Measurements from ENCODE around the gene CCDC177.

CCDC177 gene

DNA sequence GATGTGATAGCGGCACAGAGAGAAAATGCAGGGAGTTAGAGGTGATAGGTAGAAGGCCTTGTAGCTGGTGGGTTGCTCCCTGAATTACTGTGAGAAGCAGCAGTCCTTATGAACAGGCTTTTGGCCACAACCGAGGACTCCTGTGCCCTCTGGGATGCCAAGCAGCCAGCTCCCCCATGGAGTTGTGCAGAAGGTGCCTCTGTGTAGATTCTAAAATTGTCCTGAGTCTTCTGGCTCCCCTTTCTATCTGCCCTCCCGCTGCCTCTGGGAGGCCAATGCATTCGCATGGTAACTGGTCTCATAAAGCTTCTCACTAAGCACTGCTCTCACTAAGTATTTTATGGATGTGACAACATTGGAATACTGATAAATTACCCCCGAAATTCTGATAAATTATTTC is 20.7 kb upstream of the CCDC177 start:
- TF ChIP-seq, protein P1, sequence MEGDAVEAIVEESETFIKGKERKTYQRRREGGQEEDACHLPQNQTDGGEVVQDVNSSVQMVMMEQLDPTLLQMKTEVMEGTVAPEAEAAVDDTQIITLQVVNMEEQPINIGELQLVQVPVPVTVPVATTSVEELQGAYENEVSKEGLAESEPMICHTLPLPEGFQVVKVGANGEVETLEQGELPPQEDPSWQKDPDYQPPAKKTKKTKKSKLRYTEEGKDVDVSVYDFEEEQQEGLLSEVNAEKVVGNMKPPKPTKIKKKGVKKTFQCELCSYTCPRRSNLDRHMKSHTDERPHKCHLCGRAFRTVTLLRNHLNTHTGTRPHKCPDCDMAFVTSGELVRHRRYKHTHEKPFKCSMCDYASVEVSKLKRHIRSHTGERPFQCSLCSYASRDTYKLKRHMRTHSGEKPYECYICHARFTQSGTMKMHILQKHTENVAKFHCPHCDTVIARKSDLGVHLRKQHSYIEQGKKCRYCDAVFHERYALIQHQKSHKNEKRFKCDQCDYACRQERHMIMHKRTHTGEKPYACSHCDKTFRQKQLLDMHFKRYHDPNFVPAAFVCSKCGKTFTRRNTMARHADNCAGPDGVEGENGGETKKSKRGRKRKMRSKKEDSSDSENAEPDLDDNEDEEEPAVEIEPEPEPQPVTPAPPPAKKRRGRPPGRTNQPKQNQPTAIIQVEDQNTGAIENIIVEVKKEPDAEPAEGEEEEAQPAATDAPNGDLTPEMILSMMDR (IDR thresholded peaks at IDR 0.05; ENCODE audit: borderline replicate concordance, insufficient read depth, low read depth, low read length), result no peak

DNA sequence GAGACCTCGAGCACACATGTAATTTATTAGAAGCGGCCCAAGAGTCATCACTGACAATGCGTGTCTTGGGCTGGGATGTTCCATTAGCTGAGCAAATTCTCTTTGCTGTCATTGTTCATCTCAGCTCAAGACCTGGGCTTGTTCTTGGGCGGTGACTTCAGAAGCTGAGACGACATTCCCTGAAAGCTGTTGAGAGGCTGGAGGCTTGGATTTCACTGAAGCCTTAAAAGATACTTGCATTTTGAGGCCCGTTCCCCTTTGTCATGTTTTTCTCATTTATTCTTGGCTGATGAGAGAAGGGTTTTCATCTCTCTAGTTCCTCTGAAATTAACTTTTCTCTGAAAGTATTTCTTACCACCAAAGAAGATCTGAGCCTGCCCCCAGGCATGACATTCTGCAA is 20.2 kb upstream of the CCDC177 start:
- no peak overlapping the region for H3K4me3 ChIP-seq (ENCODE audit: low read depth, low read length)
- TF ChIP-seq, protein P1 (IDR thresholded peaks at IDR 0.05; ENCODE audit: borderline replicate concordance, insufficient read depth, low read depth, low read length), result no peak

More for the DNA sequence above, 20.7 kb upstream of the CCDC177 start:
- H3K4me3 ChIP-seq (ENCODE audit: low read depth, low read length), result no peak overlapping the region

DNA sequence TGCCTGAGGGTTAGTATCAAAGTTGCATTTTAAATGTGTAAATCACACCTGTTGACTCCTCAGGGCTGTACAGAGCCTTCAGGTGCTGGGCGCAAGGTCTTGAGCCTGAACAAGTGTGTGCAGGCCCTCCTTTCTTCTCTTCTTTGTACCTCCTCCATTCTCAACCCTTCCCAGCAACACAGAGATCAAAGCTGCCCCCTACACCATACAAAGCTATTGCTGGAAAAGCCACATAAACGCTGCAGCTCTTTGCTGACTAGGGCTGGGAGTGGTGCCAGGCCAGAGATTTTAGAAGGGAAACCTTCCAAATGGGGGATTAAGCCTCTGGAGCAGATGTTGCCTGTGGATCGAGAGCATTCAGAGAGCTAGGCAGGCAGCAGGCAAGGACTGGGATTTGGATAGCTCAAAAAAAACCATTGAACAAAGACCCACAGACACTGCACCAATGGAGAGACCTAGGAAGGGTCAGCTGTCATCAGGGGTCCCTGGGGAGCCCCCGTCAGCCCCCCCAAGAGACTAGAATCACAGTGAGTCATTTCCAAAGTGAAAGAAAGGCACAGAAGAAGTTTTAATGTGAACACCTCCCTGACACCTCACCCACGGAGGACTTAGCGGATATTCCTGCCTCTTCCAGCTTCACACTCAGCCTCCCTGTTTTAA is 18.5 kb upstream of the CCDC177 start:
- no peak overlapping the region for H3K4me3 ChIP-seq (ENCODE audit: low read depth, low read length)
- TF ChIP-seq, protein P1 (IDR thresholded peaks at IDR 0.05; ENCODE audit: borderline replicate concordance, insufficient read depth, low read depth, low read length), result no peak

DNA sequence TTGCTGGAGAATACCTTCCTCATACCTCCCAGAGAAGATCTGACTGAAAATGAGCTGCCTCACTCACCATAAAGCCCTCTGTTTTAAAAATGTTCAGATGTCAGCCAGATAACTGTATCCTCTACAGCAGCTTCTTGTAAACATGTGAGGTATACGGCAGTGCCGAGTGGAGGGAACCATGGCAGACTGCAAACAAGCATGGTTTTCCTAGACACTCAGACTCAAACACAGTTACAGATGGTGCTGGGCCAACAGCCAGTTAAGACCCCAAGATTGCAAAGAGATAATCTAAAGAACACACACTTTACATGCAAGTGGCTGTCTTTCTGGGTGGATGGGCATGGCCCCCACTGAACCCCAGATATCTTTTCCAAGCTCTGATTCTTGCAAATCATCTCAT is 16.6 kb upstream of the CCDC177 start:
- H3K4me3 ChIP-seq (ENCODE audit: low read depth, low read length), result no peak overlapping the region
- TF ChIP-seq, protein P1 (IDR thresholded peaks at IDR 0.05; ENCODE audit: borderline replicate concordance, insufficient read depth, low read depth, low read length), result no peak

DNA sequence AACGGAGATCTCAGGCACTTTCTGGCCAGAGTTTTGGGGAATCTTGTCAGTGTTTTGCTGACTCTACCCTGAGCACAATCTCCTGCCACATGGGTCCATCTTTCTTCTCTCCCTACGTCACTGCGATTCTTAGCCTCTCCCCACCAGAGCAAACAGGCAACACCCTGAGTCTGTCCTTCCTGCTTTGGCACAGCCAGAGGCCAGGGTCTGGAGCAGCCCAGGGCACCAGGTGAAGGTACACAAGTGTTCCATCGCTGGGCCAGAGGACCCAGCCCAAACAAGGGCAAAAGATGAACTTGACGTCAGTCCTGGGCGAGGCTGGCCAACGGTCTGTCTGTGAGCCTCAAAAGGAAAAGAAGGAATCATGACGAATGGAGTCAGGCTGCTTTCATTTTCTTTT is 12.7 kb upstream of the CCDC177 start:
- TF ChIP-seq, protein P1 (IDR thresholded peaks at IDR 0.05; ENCODE audit: borderline replicate concordance, insufficient read depth, low read depth, low read length), result no peak

DNA sequence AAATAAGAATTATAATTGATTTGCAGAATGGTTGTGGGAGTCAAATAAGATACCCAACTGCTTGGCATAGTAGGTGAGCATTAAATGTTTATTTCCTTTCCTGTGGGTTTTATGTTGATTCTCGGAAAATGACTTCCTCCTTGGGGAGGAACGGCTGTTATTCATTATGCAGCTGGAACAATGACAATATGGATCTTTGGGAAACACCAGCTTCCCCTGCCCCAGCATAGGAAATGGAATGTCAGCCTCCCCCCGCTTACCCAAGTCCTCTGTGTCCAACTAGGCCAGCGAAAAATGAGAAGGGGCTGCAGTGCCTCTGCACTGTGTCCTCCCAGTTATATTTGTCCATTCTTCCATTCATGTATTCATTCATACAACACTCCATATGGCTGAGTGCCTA is 11.7 kb upstream of the CCDC177 start:
- TF ChIP-seq, protein P1 (IDR thresholded peaks at IDR 0.05; ENCODE audit: borderline replicate concordance, insufficient read depth, low read depth, low read length), result no peak
- no peak overlapping the region for H3K4me3 ChIP-seq (ENCODE audit: low read depth, low read length)

More for the DNA sequence above, 12.7 kb upstream of the CCDC177 start:
- no peak overlapping the region for H3K4me3 ChIP-seq (ENCODE audit: low read depth, low read length)

DNA sequence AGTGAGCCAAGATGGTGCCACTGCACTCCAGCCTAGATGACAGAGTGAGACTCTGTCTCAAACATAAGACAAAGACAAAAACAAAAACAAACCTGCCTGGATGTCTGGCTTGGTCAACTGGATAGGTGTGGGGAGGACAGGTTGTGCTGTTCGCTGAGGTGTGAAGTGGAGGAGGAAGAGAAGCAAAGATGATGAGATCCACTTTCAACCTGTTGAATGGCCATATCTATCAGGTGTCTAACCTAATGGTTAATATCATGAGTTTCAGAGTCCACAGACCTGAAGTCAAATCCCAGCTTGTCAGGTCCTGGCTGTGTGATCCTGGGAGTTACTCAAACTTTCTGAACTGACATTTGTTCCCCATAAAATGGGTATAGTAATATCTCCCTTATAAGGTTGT is 9.7 kb upstream of the CCDC177 start:
- TF ChIP-seq, protein P1 (IDR thresholded peaks at IDR 0.05; ENCODE audit: borderline replicate concordance, insufficient read depth, low read depth, low read length), result no peak

More for the DNA sequence above, 9.7 kb upstream of the CCDC177 start:
- H3K4me3 ChIP-seq (ENCODE audit: low read depth, low read length), result no peak overlapping the region

Measured in GM12875 (cell line).